COLO668 (cell line): ENCODE data around the gene NUP160.
"Not testable (repeated sequence)": the region's sequence is repeated elsewhere in the genome, so short reads cannot be mapped to it uniquely, and the experiment has no call there.

Source experiments
- DNase-seq: peaks from one replicate; lab custom pipeline; 2025; ENCODE audit not compliant: unreplicated experiment; lab: John Stamatoyannopoulos, UW

The NUP160 gene

GRCh38 chr11:47863189-47863897 lies 15.2 kb upstream of the NUP160 start:
- DNase-seq: no peak

DNA sequence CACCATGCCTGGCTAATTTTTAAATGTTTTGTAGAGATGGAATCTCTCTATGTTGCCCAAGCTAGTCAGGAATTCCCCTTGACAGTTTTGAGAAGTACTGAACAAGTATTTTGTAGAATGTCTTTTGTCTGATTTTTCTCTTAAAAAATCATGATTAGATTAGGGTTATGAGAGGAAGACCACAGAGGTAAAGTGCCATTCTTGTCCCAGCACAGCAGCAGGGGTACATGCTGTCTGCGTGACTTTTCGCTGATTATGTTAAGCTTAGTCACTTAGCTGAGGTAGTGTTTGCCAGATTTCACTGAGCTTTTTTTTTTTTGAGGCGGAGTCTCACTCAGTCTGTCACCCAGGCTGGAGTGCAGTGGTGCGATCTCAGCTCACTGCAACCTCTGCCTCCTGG lies 13.6 kb upstream of the NUP160 start:
- DNase-seq: no peak

GRCh38 chr11:47860536-47860935 lies 12.4 kb upstream of the NUP160 start:
- no peak for DNase-seq

GRCh38 chr11:47857892-47858543 lies 9.9 kb upstream of the NUP160 start:
- DNase-seq: no peak

DNA sequence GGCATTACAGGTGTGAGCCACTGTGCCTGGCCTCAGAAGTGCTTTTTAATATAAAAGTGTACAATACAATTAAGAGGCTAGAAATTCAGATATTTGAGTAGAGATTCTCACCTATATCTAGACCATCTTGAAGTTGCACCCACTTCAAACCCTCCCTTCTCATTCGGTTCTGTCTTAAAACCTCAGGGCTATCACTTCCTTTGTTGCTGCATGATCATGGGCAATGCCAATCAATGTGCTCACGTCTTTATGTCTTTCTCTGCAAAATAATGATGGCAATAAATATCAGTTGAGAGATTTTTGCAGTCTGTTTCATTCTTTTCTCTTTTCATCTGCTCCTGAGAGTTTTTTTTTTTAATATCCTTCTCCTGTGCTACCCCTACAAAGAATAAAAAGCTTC lies 9.3 kb upstream of the NUP160 start:
- no peak for DNase-seq

GRCh38 chr11:47856186-47856585 lies 8.0 kb upstream of the NUP160 start:
- DNase-seq: no peak

- no peak for DNase-seq
Observed at GRCh38 chr11:47854667-47855066, 6.5 kb upstream of the NUP160 start.

DNA sequence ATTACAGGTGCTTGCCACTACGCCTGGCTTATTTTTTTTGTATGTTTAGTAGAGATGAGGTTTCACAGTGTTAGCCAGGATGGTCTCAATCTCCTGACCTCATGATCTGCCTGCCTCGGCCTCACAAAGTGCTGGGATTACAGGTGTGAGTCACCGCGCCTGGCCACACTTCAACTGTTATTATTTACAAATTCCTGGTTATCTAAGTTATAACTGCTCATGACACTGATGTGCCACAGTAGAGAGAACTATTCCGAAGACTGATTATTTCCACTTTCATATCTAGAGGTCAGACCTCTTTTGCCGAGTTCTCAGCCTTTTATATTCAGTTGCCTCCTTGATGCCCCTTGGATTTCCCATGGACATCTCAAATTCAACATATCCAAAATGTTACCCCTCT lies 3.9 kb upstream of the NUP160 start:
- DNase-seq: no peak

DNA sequence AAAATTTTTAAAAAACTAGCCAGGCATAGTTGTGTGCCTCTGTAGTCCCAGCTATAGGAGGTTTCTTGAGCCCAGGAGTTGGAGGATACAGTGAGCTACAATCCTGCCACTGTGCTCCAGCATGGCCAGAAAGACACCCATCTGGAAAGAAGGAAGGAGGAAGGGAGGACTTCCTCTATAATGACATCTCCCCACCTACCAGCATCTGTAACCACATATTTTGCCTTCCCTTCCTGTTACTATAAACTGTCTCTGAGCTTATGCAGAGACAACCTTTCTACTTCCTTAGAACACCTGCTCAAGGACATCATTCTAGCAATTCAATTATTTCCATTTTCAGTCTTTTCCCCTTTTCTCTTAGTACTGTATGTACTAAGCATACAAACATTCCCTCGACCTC lies 2.2 kb upstream of the NUP160 start:
- DNase-seq: no peak

DNA sequence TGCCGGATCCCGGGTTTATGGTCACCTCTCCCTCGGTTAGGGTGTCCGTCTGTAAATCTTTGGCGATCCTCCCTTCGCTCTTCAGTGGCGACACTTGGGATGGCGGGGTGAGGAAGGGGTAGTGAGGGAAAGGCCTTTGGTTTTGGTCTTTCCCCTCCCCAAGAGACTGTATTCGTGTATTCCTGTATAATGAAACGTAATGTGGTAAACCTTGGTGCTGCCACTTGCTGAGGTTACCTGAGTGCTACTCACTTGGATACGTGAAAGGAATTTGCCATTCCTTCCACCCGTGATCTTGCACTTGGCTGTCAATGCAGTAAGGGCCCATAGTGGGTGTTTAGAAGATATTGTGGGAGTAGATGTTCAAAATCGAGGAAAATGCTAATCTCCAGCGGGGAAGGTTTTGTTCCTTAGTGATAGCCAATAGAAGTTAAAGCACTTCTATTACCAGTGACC lies 578 bp upstream of the NUP160 start:
- DNase-seq: no peak

DNA sequence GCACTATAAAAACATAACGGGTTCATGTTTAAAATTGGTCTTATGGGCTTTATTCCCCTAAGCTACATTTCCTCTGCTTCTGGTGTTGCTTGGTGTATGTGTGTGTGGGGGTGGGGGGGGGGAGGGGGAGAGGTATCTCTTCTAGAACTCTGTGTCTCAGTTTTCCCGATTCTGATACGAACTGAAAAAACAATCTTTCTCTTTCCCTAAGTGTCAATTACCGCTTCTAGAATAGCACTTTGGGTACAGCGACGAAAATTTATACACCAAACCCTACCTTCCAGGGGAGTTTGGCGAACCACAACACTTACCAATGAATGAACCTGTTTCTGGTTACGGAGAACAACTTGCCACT lies 636 bp downstream of the NUP160 start:
- DNase-seq: no peak

DNA sequence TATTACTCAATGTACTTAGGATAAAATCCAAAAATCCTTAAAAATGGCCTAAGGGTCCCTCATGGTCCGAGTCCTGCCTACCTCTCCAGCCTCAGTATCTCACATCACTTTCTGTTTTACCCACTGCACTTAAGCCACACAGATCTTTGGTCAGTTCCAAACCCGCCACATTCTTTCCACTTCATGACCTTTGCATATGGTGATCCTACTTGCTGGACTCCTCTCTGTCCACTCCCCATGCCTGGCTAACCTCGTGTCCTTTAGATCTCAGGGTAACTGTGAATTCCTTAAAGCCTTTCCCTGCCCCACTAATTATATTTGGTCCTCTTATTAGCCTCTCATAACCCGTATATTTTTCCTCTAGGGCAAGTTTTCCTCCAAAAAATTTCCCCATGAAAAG lies 1.2 kb downstream of the NUP160 start:
- DNase-seq: no peak

DNA sequence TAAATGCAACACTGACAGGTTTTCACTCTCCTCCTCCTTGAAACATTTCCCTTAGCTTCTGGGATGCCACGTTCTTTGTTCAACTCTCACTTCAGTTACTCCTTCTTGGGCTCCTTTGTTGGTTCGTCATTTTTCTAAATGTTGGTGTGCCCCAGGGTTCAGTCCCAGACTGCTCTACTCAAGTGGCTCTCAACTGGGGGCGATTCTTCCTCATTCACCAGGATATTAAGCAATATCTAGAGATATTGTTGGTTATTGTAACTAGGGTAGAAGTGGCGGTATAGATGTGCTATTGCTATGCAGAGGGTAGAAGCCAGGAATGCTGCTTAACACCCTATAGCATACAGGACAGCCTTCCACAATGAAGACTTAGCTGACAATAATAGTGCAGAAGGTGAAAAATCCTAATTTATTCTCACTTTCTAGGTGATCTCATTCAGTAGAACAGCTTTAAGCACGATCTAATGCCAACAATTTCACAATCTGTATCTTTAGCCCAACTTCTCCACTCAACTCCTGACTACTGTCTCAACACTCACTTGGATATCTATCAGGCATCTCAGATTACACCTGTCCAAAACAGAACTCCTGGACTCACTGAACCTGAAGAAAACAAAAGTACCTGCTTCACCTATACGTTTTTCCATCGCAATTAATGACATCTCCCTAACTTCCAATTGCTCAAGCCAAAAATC lies 4.6 kb downstream of the NUP160 start:
- DNase-seq: no peak

- no peak for DNase-seq
Observed at GRCh38 chr11:47842749-47843148, 5.4 kb downstream of the NUP160 start.

DNA sequence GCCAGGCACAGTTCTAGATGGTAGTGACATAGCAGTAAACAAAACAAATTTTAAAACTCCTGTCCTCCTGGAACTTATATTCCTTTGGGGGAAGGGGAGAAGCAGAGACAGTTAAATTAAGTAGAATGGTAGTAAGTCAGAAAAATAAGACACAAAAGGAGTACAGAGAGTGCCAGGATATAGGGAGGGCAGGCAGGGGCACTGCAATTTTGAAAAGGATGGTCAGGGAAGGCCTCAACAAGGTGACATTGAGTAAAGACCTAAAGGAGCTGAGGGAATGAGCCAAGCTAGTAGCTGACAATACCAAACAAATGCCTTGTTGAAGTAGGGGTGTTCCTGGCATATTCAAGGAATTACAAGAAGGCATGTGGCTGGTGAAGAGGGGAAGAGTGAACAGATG lies 10.2 kb downstream of the NUP160 start:
- DNase-seq: no peak

GRCh38 chr11:47837292-47837691 lies 10.9 kb downstream of the NUP160 start:
- DNase-seq: no peak

DNA sequence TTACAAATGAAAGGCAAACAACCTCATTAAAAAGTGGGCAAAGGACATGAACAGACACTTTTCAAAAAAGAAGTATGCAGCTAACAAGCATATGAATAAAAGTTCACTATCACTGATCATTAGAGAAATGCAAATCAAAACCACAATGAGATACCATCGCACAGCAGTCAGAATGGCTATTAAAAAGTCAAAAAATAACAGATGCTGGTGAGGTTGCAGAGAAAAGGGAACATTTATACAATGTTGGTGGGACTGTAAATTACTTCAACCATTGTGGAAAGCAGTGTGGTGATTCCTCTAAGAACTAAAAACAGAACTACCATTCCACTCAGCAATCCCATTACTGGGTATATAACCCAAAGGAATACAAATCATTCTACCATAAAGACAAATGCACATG lies 18.1 kb downstream of the NUP160 start:
- DNase-seq: not testable (repeated sequence)

DNA sequence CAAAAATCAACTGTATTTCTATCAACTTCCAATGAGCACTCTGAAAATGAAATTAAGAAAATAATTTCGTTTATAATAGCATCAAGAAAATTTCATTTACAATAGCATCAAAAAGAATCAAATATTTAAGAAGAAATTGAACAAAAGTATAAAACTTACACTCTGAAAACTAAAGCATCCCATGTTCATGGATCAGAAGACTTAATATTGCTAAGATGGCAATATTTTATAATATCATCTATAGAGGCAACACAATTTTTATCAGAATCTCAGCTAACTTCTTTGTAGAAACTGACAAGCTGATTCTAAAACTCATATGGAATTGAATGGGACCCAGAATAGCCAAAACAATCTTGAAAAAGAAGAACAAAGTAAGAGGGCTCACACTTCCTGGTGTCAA lies 19.9 kb downstream of the NUP160 start:
- DNase-seq: no peak

DNA sequence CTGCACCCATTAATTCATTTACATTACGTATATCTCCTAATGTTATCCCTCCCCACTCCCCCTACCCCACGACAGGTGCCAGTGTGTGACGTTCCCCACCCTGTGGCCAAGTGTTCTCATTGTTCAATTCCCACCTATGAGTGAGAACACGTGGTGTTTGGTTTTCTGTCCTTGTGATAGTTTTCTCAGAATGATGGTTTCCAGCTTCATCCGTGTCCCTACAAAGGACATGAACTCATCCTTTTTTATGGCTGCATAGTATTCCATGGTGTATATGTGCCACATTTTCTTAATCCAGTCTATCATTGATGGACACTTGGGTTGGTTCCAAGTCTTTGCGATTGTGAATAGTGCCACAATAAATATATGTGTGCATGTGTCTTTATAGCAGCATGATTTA lies 25.5 kb downstream of the NUP160 start:
- DNase-seq: not testable (repeated sequence)

DNA sequence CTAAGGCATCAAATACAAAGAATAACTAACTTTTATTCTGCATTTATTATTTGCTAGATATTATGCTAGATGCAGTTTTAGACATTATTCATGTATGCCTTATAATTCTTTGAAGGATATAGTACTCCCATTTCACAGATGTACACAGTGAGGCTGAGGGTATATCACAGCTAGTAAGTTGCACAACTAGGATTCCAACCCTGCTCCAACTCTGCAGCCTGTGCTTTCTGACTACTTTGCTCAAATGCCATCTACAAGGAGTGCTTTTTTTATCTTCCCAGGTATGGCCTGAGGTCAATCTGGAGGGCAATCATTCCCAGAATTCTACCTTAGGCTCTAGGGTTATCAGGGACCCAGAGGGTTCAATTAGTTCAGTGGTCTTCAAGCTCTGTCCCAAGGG lies 28.4 kb downstream of the NUP160 start:
- no peak for DNase-seq

DNA sequence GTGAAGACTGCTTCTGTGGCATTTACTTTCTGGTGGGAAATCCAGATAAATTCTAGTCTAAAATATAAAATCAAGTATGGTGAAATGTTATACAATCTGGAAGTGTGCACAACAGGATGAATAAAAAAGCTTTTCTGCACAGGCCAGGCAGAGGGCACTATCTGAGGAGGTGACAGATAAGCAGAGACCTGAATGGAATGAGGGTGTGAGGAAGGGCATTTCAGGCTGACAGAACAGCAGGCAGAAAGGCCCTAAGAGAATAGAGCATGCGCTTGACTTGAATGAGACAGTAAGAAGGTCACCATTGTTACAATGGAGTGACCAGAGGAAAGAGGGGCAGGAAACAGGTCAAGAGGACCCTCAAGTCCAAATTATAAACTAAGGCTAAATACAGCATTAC lies 47.4 kb downstream of the NUP160 start:
- no peak for DNase-seq

- no peak for DNase-seq
Observed at GRCh38 chr11:47797633-47798032, 50.5 kb downstream of the NUP160 start.
